ENCODE data around the gene CRELD1.

The CRELD1 gene

GRCh38 chr3:9901967-9902366, 31.7 kb upstream of the CRELD1 start:
- DNase-seq (ENCODE audit: low spot score) = no peak
- TF ChIP-seq CTCF (IDR thresholded peaks at IDR 0.05; ENCODE audit: extremely low read depth, missing control alignments) = no peak

- TF ChIP-seq CTCF (IDR thresholded peaks at IDR 0.05; ENCODE audit: extremely low read depth, missing control alignments) = no peak
- no peak for DNase-seq (ENCODE audit: low spot score)
Measured at GRCh38 chr3:9902372-9903237, 31.0 kb upstream of the CRELD1 start, which contains the start of gene IL17RE. Gene IL17RE, plus strand, starts transcription at chr3:9902848. Its CDS starts 85 bp downstream, at chr3:9902933.

GRCh38 chr3:9903238-9903624, 30.4 kb upstream of the CRELD1 start:
- no peak for DNase-seq (ENCODE audit: low spot score)
- no peak for TF ChIP-seq CTCF (IDR thresholded peaks at IDR 0.05; ENCODE audit: extremely low read depth, missing control alignments)

- TF ChIP-seq CTCF (IDR thresholded peaks at IDR 0.05; ENCODE audit: extremely low read depth, missing control alignments) = no peak
- no peak for DNase-seq (ENCODE audit: low spot score)
Measured at GRCh38 chr3:9903904-9904303, 29.7 kb upstream of the CRELD1 start.

- TF ChIP-seq CTCF (IDR thresholded peaks at IDR 0.05; ENCODE audit: extremely low read depth, missing control alignments) = no peak
- DNase-seq (ENCODE audit: low spot score) = no peak
Measured at GRCh38 chr3:9906480-9906879, 27.2 kb upstream of the CRELD1 start.

GRCh38 chr3:9908286-9908685, 25.3 kb upstream of the CRELD1 start:
- DNase-seq (ENCODE audit: low spot score) = no peak
- TF ChIP-seq CTCF (IDR thresholded peaks at IDR 0.05; ENCODE audit: extremely low read depth, missing control alignments) = no peak

GRCh38 chr3:9909221-9910013, 24.2 kb upstream of the CRELD1 start:
- DNase-seq (ENCODE audit: low spot score) = no peak
- TF ChIP-seq CTCF (IDR thresholded peaks at IDR 0.05; ENCODE audit: extremely low read depth, missing control alignments) = no peak
